HG02642 (cell line): ENCODE results near the gene TXNDC16.
"Not testable (repeated sequence)": the region's sequence is repeated elsewhere in the genome, so short reads cannot be mapped to it uniquely, and the experiment has no call there.

Experiments
- ATAC-seq: cut with Tn5 transposase; IDR thresholded peaks from one replicate; pipeline ENCODE4 v1.9.1; 2021; ENCODE audit warnings: mild to moderate bottlenecking; ENCODE audit not compliant: unreplicated experiment, poor library complexity

Gene TXNDC16

GRCh38 chr14:52546318-52546670 is 6.0 kb downstream of the TXNDC16 start:
- ATAC-seq, result no peak

DNA sequence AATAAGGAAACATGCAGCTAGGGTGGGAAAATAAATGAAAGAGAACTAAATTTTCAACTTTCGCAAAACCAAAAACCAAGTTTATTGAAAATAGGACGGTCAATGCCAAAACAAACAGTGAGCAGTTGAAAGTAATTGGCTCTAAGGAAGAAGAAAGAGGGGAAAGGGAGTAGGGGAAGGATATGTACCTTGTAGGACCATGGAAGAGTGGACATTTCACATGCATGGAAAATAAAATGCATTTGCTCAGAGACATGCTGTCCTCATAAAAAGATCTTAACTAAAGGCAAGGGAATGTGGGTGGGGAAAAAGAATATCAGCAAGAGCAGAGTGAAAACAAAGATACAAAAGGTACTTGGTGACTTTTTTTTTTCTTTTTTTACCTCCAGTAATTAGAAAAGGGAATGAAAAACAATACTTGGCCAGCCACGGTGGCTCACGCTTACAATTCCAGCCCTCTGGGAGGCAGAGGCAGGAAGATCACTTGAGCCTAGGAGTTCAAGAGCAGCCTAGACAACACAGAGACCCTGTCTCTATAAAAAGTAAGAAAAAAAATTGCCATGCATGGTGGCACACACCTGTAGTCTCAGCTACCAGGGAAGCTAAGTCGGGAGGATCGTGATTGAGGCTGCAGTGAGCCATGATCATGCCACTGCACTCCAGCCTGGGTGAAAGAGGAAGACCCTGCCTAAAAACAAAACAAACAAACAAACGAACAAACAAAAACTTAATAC is 6.6 kb downstream of the TXNDC16 start:
- no peak for ATAC-seq

- no peak for ATAC-seq
These were observed 13.7 kb downstream of the TXNDC16 start for GRCh38 chr14:52538623-52539022.

- no peak for ATAC-seq
These were observed 16.0 kb downstream of the TXNDC16 start for GRCh38 chr14:52536269-52536668.

- ATAC-seq, result no peak
These were observed 20.8 kb downstream of the TXNDC16 start for GRCh38 chr14:52531481-52531880.

GRCh38 chr14:52527052-52527451 is 25.3 kb downstream of the TXNDC16 start:
- ATAC-seq, result no peak

DNA sequence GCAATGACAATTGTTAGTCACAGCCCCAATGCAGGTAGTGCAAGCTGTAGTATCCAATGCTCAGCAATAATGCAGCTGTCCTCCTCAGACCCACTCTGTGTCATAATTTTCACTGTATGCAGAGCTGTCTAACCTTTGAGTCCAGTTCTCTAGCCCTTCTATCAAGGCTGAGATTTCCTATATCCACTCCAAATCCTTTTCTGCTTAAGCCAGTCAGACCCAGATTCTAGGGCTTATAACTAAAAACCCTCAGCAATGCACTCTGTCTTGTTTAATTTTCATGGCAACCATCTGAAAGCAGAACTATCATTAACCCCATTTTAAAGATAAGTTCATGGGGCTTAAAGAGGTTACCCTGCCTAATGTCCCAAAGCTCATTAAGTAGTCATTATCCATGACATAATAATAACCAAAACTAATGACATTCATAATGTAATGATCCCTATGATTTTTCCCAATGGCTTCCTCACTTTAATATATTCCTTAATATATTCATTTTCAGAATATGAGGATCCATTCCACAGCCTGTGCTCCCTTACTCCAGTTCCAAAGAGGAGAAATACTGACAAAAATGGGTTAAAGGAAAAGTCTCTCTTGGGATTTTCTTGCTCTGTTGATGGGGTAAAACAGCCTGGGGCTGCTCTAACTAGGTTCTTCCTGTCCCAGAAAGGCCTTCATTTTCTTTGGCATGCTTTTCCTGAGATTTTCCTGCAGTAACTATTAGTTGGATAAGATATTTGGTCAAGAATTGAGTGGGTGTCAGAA is 29.5 kb downstream of the TXNDC16 start:
- no peak for ATAC-seq

DNA sequence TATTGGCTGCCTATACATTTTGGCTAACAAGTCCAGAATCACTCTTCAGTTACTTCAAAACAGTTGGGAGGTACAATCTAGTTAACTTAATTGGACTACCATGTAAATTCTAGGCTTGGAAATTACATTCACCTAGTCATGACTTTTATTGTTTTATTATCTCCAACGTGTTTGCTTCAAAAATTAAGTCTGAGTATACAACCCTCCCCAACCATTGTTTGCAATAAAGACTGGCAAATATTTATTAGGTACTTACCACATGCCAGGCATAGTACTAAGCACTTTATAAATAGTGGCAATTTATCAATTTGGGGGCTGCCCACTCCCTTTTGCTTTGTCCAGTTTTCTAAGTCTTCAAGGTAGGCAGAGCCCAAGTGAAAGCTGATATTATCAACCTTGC is 30.3 kb downstream of the TXNDC16 start:
- ATAC-seq, result no peak

GRCh38 chr14:52514046-52514811 is 38.1 kb downstream of the TXNDC16 start:
- no peak for ATAC-seq

DNA sequence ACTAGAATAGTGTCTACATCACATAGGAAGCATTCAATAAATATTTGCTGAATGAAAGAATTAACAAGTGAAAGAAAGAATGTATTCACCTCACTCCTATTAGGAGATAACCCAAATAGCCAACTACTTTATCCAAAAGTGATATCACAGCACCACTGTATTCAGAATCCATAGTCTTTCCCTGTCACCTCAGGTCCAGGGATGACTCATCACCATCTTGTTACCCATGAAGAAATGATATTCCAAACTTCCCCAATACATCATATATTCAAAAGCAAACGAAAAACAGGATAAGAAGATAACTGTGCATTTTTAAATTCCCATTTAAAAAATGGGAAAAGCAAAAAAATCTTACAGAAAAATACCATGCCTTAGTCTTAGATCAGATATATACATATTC is 39.1 kb downstream of the TXNDC16 start:
- ATAC-seq, result no peak

- ATAC-seq, result no peak
These were observed 57.9 kb downstream of the TXNDC16 start for GRCh38 chr14:52494444-52494843.

GRCh38 chr14:52485350-52485960 is 66.8 kb downstream of the TXNDC16 start:
- no peak for ATAC-seq

DNA sequence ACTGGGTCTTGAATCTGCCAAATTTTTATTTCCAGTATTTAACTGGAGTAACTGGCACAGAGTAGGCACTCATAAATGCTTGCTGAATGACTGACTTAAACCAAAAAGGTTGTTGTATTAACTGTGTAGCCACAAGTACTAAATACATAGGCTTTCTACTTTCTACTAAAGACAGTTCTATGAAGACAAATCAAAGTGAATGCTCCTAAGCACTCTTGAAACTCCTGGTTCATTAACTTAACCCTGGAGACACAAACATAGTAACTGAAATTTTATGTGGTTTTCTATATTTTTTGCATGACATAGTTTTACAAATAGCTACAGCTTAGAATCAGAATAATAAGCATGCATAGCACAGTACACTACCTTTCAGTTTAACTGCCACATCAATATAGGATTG is 70.4 kb downstream of the TXNDC16 start:
- no peak for ATAC-seq

GRCh38 chr14:52473557-52473956 is 78.7 kb downstream of the TXNDC16 start:
- no peak for ATAC-seq

- no peak for ATAC-seq
These were observed 79.6 kb downstream of the TXNDC16 start for GRCh38 chr14:52472728-52473127.

DNA sequence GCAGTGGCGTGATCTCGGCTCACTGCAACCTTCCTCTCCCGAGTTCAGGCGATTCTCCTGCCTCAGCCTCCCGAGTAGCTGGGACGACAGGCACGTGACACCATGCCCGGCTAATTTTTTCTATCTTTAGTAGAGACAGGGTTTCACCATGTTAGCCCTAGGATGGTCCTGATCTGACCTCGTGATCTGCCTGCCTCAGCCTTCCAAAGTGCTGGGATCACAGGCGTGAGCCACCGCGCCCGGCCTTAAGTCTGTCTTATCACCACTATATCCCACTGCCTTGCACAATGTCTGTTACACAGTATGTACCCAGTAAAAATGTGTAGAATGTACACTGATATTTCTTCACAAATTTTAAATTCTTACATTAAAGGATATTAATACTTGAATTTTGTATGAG is 80.1 kb downstream of the TXNDC16 start:
- not testable (repeated sequence) for ATAC-seq

- no peak for ATAC-seq
These were observed 84.6 kb downstream of the TXNDC16 start for GRCh38 chr14:52467515-52468266.

- no peak for ATAC-seq
These were observed 88.1 kb downstream of the TXNDC16 start for GRCh38 chr14:52464175-52464574.

DNA sequence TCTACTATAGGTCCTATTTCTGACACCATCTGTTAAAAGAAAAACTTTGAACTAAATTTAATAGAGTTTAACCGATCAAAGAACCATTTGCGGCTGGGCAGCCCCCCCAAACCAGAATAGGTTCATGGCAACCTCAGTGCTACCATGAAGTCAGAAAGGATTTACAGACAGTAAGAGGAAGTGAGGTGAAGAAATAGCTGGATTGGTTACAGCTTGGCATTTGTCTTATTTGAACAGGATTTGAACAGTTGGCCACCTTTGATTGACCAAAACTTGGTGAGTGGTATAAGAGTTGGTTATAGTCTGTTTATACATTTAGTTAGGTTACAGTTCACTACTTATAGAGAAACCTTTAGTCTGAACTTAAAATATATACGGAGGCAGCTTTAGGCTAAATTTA is 88.9 kb downstream of the TXNDC16 start:
- ATAC-seq, result no peak

GRCh38 chr14:52461721-52462120 is 90.6 kb downstream of the TXNDC16 start:
- ATAC-seq, result no peak
